HG02623 (cell line): Measurements from ENCODE around the gene ATP11B.

Source experiments
- ATAC-seq: cut with Tn5 transposase; IDR thresholded peaks from one replicate; pipeline ENCODE4 v1.9.1; 2021; ENCODE audit warnings: moderate library complexity; ENCODE audit not compliant: unreplicated experiment

The ATP11B gene

DNA sequence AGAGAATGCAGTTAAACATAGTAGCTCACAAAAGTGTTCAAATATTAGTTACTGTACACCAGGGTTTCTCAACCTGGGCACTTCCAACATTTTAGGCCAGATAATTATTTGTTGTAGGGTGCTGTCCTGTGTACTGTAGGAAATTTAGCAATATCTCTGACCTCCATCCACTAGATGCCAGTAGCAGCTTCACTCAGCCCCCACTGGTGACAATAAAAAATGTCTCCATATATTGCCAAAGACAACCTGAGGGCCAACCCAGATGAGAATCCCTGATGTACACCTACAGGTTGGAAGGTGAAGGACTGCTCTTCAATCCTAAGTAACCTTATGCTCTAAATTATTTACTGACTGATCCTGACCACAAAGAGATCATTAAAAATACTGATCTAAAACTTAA lies 154.6 kb downstream of the ATP11B start:
- ATAC-seq = no peak

DNA sequence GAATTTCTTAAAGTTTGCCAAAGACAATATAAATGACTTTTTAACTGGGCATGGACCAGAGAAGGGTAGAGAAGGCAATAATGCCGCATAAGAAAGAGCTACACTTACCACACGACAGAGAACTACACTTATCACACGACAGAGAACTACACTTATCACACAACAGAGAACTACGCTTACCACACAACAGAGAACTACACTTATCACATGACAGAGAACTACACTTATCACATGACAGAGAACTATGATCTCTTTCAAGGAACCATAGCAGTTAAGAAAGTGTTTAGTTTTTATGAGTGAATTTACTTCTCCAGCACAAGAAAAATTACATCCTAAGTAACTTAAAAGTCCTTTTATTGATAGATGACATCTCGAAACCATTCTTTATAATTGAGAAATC lies 155.0 kb downstream of the ATP11B start:
- ATAC-seq = no peak

DNA sequence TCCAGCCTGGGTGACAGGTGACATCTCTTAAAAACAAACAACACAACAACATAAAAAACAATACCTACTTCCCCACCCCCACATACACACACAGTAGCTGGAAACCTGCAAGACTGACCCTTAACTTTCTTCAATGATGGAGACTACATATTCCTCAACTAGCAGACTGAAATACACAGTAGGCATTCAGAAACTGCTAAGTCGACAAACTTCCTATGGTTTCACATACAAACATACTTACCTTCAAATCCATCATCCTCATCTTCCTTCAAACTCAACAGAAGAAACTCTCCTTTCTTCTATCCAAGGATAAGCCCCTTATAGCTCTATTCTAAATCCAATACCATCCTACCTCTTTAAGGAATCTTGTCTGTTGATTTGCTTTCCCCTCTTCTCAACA lies 156.4 kb downstream of the ATP11B start:
- ATAC-seq = no peak

DNA sequence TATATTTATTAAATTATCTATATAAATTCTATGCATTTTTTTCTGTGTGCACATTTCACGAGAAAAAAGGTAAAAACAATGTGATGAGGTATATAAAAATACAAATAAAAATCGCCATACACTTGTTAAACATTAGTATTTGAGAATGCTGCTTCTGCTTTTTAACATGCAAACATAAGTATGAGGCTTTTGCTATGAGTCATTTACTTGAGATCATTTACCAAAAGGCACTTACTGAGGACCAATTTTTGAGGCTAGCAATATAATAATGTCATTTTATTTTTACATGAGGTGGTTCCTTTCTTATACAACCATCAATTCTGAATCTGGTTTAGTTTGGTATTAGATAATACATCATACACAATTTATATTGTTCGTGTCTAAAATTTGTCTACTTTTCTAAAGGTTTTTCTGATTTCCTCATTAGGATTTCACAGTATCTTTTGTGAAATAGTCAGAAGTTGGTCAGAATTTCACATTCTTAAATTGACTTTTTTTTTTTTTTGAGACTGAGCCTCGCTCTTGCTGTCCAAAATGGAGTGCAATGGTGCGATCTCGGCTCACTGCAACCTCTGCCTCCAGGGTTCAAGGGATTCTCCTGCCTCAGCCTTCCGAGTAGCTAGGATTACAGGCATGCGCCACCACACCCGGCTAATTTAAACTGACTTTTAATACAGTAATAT lies 161.4 kb downstream of the ATP11B start:
- peak; percentile 72 for ATAC-seq

DNA sequence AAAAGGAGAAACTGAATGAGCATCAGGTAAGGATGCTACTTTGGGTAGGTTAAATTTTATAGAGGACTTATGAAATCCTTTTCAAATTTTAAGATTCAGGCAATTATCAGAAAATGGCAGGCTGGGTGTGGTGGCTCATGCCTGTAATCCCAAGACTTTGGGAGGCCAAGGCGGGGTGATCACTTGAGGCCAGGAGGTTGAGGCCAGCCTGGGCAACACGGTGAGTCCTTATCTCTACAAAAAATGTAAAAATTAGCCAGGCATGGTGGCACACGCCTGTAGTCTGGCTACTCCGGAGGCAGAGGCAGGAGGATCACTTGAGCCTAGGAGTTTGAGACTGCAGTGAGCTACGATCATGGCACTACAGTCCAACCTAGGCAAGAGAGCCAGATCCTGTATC lies 163.9 kb downstream of the ATP11B start:
- no peak for ATAC-seq

DNA sequence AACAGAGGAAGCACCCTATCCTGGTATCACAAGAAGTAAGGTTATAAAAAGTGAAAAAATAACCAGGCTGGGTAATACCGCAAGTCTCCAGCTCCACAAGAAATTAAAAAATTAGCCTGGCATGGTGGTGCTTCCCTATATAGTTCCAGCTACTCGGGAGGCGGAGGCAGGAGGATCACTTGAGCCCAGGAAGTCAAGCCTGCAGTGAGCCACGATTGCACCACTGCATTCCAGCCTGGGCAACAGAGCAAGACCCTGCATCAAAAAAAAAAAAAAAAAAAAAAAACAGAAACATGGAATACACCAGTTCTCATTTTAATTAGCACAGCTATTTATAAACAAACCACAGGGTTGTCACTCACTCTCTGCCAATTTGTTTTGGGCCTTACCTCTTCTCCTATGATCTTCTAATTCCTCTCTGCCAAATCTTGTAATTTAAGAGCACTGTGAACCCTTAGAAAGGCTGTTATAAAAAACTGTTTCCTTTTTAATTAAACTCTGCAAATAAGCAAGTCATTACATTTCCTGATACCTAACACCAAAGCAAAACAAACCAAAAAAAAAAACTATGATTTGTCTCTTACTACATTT lies 164.5 kb downstream of the ATP11B start:
- no peak for ATAC-seq

DNA sequence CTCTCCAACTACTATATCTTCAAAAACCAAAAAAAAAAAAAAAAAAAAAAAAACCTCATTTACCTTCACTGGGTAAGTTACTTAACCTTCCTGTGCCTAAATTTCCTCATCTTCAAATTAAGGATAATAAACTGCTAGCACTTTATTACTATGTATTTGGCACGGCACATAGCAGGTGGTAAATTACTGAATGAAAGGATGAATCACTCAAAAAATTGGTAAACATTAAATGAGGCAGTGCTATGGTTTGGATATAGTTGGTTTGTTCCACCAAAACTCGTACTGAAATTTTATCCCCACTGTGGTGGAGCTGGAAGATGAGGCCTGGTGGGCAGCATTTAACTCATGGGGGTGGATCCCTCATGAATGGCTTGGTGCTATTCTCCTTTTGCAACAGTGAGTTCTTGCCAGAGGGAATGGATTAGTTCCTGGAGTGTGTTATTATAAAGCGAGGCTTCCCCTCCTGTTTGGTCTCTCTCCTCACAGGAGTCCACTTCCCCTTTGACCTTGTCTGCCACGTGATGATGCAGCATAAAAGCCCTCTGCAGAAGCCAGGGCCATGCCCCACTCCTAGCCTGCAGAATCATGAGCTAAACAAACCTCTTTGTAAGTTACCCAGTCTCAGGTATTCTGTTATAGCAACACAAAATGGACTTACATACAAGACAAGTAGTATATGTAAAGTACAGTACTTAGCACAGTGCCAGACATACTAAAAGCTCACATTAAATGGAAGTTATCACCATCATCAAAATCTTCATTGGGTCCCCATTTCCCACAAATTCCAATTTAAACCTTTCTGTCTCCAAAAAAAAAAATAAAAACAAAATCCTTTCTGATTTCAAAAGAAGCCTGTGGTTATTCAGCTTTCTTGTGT lies 166.4 kb downstream of the ATP11B start:
- ATAC-seq = no peak

DNA sequence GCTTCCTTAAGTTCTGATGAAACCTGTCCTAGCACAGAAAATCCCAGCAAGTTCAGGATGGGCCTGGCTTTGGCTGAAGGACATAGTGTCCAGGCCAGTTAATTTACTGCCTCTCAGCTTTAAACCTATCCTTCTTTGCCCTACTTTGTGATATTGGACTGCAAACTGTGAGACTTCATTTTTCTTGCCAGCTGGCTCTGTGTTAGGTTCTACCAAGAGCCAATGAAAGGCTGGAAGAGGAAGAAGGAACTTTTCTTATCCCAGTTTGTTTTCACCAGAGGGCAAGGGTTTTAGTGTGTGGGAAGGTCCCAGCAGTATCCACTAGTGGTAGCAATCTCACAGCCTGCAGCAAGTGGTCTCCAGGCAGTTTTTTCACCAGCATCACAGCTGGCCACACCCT lies 168.9 kb downstream of the ATP11B start:
- no peak for ATAC-seq

DNA sequence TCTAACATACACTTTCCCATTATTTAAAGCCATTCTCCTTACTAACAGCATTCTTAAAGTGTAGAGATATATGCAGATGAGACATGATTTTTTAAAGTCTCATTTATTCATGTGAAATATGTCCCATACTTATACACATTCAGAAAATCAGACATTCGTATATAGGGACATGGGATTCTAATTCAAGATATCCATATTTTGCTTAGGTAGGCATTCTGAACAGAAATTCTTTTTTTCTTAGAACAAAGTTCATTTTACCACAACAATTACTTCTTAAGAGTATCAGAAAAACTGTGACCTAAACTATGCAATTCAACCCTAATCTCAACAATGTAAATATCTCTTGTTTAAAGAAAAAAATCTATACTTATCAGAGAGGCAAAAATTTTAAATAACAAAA lies 170.9 kb downstream of the ATP11B start:
- no peak for ATAC-seq

DNA sequence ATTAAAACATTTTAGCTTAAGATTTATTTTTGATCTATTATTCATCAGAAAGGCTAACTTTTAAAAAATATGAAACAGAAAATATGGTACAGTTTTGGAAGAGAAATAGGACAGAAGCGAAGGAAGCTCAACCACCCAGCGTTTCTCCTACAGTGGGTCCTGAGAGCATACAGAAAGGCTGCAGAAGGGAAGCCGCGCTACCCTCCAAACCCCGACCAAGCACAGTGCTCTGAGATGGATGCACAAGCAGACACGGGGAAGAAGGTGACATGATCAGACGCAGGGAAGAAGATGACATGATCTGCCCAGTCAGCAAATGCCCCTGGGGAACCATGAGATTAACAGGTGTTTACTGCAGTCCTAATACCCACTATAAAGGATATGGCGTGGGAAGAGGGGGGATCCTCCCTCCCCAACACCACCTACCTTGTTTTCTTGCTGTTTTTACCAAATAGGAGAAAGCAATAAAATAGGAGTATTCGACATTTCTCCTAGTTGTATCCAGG lies 172.6 kb downstream of the ATP11B start:
- ATAC-seq = no peak

DNA sequence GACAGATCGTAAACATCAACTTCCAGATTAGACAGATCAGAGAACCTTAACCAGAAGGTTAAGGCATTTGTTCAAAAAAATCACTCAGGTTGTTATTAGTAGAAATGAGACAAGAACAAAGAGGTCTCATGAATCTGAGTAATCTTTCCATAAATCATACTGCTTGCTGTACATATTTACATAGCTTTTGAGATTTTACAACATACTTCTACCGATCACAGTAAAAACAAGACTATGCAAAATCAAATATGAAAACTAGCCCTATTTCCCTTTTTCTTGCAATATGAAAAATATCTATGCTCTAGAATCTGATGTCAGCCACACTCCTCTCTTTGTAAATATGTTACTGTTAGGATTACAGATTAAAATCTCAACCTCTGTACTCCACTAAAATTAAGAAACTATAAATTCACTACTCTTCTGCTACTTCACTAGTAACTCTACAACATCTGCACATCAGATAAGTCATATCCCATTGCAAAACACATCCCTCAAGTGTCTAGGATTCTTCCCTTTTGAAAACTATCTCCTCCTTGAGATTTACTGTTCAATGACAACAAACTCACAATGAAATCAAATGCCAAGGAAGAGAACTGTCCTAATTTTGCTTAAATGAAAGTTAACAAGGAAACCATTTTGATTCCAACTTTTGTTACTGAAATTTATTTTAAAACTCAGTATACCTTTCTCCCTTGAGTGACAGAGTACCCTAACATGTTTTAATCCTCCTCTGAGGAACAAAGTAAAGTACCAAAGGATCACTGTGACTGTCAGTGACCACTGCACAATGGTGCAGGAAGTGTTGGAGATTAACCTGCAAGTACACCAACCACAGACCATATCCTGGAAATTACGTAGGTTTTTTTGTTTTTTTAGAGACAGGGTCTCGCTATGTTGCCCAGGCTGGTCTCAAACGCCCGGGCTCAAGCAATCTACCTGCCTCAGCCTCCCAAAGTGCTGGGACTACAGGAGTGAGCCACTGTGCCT lies 174.2 kb downstream of the ATP11B start:
- ATAC-seq = peak; percentile 43

DNA sequence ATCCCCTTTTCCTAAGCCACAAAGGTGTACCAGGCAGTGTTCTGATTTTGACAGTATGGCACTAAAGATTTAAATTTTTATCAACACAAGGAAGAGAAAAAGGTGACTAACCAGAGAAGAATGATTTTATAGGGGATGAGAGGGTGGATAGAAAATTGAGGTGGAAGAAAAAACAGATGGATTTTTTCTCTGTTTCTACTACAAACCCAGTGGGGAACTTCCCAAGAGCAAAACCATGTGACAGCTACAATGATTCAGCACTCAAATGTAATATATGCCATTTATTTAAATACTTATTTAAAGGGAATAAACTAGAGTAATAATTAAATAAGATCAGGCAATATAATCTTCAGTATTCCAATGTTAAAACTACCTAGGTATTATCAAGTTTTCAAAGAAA lies 176.0 kb downstream of the ATP11B start:
- ATAC-seq = no peak

DNA sequence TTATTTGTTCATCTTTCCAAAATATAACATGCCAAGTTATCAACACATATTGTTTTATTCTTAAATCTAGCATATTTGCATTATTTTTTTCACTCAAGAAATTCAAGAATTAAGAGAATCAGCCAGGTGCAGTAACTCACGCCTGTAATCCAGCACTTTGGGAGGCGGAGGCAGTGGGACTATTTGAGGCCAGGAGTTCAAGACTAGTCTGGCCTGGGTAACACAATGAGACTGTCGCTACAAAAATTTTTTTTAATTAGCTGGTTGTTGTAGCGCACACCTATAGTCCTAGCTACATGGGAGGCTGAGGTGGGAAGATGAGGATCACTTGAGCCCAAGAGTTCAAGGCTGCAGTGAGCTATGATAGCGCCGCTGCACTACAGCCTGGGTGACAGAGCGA lies 176.5 kb downstream of the ATP11B start:
- no peak for ATAC-seq

DNA sequence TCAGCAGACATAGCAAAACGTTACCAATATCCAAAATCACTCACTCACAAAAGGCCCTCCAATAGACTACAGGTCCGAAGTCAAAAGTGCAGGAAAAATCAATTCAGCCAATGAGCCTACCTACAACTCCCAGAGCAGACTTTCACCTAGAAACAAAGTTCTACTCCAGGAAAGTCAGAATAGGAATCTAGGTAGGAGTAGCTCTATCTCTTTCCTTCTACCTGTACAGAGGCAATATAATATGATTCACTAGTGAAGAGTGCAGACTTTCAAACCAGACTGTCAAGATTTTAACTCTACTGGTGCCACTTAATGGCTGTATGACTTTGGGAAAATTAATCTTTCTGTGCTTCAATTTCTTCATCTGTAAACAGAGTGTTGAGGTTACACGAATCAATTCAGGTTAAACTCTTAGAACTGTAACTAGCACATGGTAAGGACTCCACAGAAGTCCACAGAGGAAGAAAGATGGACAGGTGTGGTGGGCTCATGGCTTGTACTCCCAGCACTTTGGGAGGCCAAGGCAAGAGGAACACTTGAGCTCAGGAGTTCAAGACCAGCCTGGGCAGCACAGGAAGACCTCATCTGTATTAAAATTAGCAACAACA lies 177.6 kb downstream of the ATP11B start:
- no peak for ATAC-seq
